PFSK-1 (cell line): Measurements from ENCODE around the gene PKP1.

Experiments used
- FOXP2 ChIP-seq: optimal IDR thresholded peaks from 2 replicates; pipeline ENCODE3; 2011; ENCODE audit warnings: borderline replicate concordance, control low read depth, inconsistent platforms; ENCODE audit not compliant: insufficient read depth; ENCODE audit errors: extremely low read length, extremely low read depth
- REST ChIP-seq, 2 experiments: IDR thresholded peaks; 2 replicates each; pipeline versions ENCODE4 v1.6.1 to v1.8.0; 2011 to 2012; ENCODE audit warnings: low read depth in 2 of 2, low read length in 2 of 2, control low read depth in 1 of 2, inconsistent platforms in 1 of 2, mild to moderate bottlenecking in 1 of 2, moderate library complexity in 1 of 2; ENCODE audit not compliant: insufficient read depth in 1 of 2
- TAF1 ChIP-seq: IDR thresholded peaks from 2 replicates; pipeline ENCODE4 v1.6.1; 2012; ENCODE audit warnings: low read length, control low read depth, borderline replicate concordance; ENCODE audit not compliant: insufficient read depth

DNA sequence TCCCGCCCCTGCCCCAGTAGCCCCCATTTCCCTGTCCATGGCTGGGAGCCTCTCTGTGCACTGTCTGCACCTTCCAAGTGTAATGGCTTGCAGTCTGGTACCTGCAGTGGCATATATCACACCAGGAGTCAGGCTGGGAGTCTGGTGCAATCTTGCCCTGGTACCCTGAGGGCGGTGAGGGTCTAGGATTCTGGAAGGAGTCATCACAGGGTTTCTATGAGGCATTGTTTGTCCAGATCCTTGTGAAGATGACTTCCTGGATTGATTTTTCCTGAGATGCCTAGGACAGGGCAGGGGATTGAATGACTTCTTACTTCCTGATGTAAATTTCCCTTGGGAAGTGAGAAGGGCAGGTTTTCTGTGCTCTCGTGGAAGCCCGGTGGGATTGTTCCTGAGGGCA is 5.9 kb upstream of the PKP1 start:
- TF ChIP-seq TAF1 (no peak), FOXP2 (no peak), REST (IDR thresholded peaks at IDR 0.05; ENCODE audit: insufficient read depth in 1 of 2, low read depth in 2 of 2, low read length in 2 of 2) (no peak)
